Natural killer cell (primary cell): ENCODE measurements around the gene PPFIA3. TPM values are rescaled to one million over a fixed set of nuclear protein-coding genes. Genes with fewer than 3 reads are reported as not detected.

ENCODE experiments used
- ATAC-seq, 3 donors: fragments of 150-1000 bp in 2 of 3; fragments of 200-7000 bp in 1 of 3; cut with Tn5 transposase; 1 replicate in 1 of 3; 2 replicates in 2 of 3; pipeline ENCODE4 v1.10.0; 2021; ENCODE audit warnings: mild to moderate bottlenecking in 2 of 3, moderate library complexity in 2 of 3
- DNase-seq, 2 donors: peaks; one replicate each; pipeline versions ENCODE4 v3.0.0 to v3.0.0-alpha.2; 2013 to 2021; ENCODE audit warnings: mixed read lengths in 1 of 2
- H3K27ac ChIP-seq: one replicate; pipeline ENCODE4 v1.5.1; 2013; ENCODE audit warnings: mild to moderate bottlenecking, low read length
- H3K27me3 ChIP-seq: one replicate; pipeline ENCODE4 v1.6.1; 2013; ENCODE audit warnings: low read length; ENCODE audit not compliant: control insufficient read depth, insufficient read depth
- H3K36me3 ChIP-seq: one replicate; pipeline ENCODE4 v1.6.1; 2013; ENCODE audit warnings: low read length; ENCODE audit not compliant: control insufficient read depth, insufficient read depth
- H3K4me1 ChIP-seq: one replicate; pipeline ENCODE4 v1.6.1; 2013; ENCODE audit warnings: low read length; ENCODE audit not compliant: control insufficient read depth, insufficient read depth
- H3K4me3 ChIP-seq: one replicate; pipeline ENCODE4 v1.5.1; 2013; ENCODE audit warnings: low read length
- H3K9me3 ChIP-seq: one replicate; pipeline ENCODE4 v1.6.1; 2013; ENCODE audit warnings: low read length; ENCODE audit not compliant: control insufficient read depth, insufficient read depth
- H3K27ac Mint-ChIP-seq, 2 donors: one replicate each; pipeline ENCODE4 v1.8.0; 2022; ENCODE audit warnings: mild to moderate bottlenecking in 2 of 2, mixed read lengths in 2 of 2, moderate library complexity in 1 of 2
- H3K27me3 Mint-ChIP-seq, 2 donors: one replicate each; pipeline ENCODE4 v1.8.0; 2022; ENCODE audit warnings: low read depth in 2 of 2, mixed read lengths in 2 of 2
- H3K36me3 Mint-ChIP-seq: one replicate; pipeline ENCODE4 v1.8.0; 2022; ENCODE audit warnings: mixed read lengths
- H3K4me1 Mint-ChIP-seq, 2 donors: one replicate each; pipeline ENCODE4 v1.8.0; 2022; ENCODE audit warnings: mixed read lengths in 2 of 2
- H3K4me3 Mint-ChIP-seq: one replicate; pipeline ENCODE4 v1.8.0; 2022; ENCODE audit warnings: mild to moderate bottlenecking, moderate library complexity, mixed read lengths
- H3K9me3 Mint-ChIP-seq, 2 donors: one replicate each; pipeline ENCODE4 v1.8.0; 2022; ENCODE audit warnings: mixed read lengths in 2 of 2
- WGBS: methylation state at CpG from one replicate; pipeline ENCODE4 v1.1.7; 2013; ENCODE audit warnings: missing lambda C conversion rate; ENCODE audit not compliant: insufficient coverage; 5-methylcytosine and 5-hydroxymethylcytosine counted together
- intact Hi-C: fragments of 100-400 bp; cut with micrococcal nuclease; formaldehyde crosslinking; loops from one replicate; pipeline ENCODE4 v1.14.2; 2022
- total RNA-seq, 4 donors: library from RNA; stranded (reverse); fragments of 120-200 nt in 1 of 4; gene quantifications; one replicate each; pipeline versions ENCODE4 v1.2.3 to v1.2.4, GENCODE V29; 2013 to 2022
- TF ChIP-seq, protein P1 (sequence below): fragments of 200-600 bp; IDR thresholded peaks from one replicate; pipeline ENCODE4 v1.8.0; 2022; ENCODE audit warnings: antibody characterized with exemption

Gene PPFIA3
- total RNA-seq, 3 donors from 2014 or later (not counting 1 experiment from before 2014, with no cell fraction given): 5.3 to 5.5 (median 5.3) TPM

DNA sequence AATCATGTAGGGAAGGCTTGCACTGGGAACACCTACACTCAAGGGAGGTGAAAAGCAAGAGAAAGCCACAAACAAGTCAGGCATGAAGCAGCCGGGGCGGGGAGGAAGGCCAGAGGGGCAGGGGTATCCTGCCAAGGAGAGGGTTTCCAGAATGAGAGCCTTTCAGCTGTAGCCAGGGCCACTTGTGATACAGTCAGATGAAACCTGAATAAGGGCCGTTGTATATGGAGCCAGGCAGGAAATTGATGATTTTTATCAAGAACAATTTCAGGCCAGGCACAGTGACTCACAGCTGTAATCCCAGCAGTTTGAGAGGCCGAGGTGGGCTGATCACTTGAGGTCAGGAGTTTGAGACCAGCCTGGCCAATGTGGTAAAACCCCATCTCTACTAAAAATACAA lies 42.6 kb downstream of the PPFIA3 start:
- no peak for ATAC-seq
- Mint-ChIP-seq H3K4me3 (no peak overlapping the region), H3K36me3 (peaks cover 7% of the 10 kb centered on the region), H3K27ac (no peak overlapping the region), H3K27me3 (peaks cover 33 to 34% of the 10 kb centered on the region in 2 donors), H3K9me3 (no peaks in the 10 kb centered on the region), H3K4me1 (peaks cover 7% of the 10 kb centered on the region in 2 donors)
- Histone ChIP-seq H3K27ac (no peak overlapping the region), H3K36me3 (no peaks in the 10 kb centered on the region), H3K27me3 (peaks cover 9% of the 10 kb centered on the region), H3K4me3 (no peak overlapping the region), H3K4me1 (peaks cover 8% of the 10 kb centered on the region), H3K9me3 (no peaks in the 10 kb centered on the region)
- no peak for DNase-seq
- TF ChIP-seq, protein P1, sequence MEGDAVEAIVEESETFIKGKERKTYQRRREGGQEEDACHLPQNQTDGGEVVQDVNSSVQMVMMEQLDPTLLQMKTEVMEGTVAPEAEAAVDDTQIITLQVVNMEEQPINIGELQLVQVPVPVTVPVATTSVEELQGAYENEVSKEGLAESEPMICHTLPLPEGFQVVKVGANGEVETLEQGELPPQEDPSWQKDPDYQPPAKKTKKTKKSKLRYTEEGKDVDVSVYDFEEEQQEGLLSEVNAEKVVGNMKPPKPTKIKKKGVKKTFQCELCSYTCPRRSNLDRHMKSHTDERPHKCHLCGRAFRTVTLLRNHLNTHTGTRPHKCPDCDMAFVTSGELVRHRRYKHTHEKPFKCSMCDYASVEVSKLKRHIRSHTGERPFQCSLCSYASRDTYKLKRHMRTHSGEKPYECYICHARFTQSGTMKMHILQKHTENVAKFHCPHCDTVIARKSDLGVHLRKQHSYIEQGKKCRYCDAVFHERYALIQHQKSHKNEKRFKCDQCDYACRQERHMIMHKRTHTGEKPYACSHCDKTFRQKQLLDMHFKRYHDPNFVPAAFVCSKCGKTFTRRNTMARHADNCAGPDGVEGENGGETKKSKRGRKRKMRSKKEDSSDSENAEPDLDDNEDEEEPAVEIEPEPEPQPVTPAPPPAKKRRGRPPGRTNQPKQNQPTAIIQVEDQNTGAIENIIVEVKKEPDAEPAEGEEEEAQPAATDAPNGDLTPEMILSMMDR: no peak
- 67% methylated on average over 4 of the region's 4 CpGs for WGBS
- intact Hi-C loops: no loop called here

DNA sequence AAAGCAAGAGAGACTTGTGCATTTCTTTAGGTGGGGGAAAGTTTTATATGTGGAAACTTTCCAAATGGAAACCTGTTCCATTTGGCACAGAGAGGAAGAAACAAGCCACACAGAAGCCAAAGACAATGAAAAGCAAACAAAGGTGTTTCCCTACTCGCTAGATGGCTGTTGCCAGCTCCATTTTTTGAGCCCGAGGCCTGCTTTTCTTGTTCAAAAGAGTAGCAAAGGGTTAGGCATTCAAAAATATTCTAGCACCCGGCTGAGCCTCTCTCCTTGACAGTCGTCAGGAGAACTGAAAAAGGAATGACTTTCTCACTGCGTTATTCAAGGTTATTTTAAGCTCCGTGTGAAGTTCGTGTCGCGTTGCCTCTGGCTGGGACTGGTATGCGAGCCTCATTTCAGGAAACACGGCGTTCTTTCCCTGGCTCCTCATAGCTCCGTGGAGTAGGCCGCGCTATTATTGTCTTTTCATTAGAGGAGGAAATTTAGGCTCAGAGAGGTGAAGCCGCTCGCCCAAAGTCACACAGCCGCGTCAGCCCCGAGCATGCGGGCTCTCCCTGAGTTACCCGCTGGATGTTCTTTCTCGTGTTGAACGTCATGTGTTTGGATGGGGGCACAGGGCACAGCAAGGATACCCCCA lies 45.9 kb downstream of the PPFIA3 start:
- no peaks in the 10 kb centered on the region for H3K9me3 Mint-ChIP-seq
- no peaks in the 10 kb centered on the region for H3K9me3 ChIP-seq
- H3K4me3 Mint-ChIP-seq: no peak overlapping the region
- ATAC-seq (no peak), DNase-seq (no peak)
- H3K27ac Mint-ChIP-seq: no peak overlapping the region
- no peaks in the 10 kb centered on the region for H3K36me3 Mint-ChIP-seq
- H3K36me3 ChIP-seq: no peaks in the 10 kb centered on the region
- H3K27ac ChIP-seq: no peak overlapping the region
- no peaks in the 10 kb centered on the region for H3K4me1 Mint-ChIP-seq
- no peaks in the 10 kb centered on the region for H3K4me1 ChIP-seq
- peaks cover 15 to 19% of the 10 kb centered on the region in 2 donors for H3K27me3 Mint-ChIP-seq
- H3K27me3 ChIP-seq: no peaks in the 10 kb centered on the region
- intact Hi-C loops: no loop called here
- TF ChIP-seq, protein P1: no peak
- no peak overlapping the region for H3K4me3 ChIP-seq
- 87% methylated on average over 24 of the region's 24 CpGs for WGBS

DNA sequence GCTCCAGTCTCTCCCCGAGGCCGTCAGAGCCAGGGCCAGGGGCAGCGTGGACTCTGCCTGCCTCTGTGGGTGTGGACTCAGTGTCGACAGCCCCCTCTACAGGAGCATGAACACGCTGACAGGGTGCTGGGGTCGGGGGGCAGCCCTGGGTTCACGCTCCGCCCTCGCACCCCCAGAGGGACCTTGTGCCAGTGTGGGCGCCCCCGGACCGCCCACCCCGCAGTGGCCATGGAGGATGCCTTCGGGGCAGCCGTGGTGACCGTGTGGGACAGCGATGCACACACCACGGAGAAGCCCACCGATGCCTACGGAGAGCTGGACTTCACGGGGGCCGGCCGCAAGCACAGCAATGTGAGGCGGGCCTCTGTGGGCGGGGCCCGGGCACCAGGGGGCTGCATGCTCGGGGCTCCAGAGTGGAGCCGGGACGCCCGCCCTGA lies 46.5 kb downstream of the PPFIA3 start:
- Mint-ChIP-seq H3K36me3 (no peaks in the 10 kb centered on the region), H3K4me1 (no peaks in the 10 kb centered on the region), H3K4me3 (no peak overlapping the region), H3K9me3 (no peaks in the 10 kb centered on the region), H3K27ac (no peak overlapping the region), H3K27me3 (peaks cover 9 to 13% of the 10 kb centered on the region in 2 donors)
- H3K27ac ChIP-seq: no peak overlapping the region
- no peaks in the 10 kb centered on the region for H3K4me1 ChIP-seq
- no peaks in the 10 kb centered on the region for H3K9me3 ChIP-seq
- no peak for ATAC-seq
- no peak for DNase-seq
- no peaks in the 10 kb centered on the region for H3K27me3 ChIP-seq
- intact Hi-C loops: no loop called here
- no peak overlapping the region for H3K4me3 ChIP-seq
- 90% methylated on average over 30 of the region's 30 CpGs for WGBS
- TF ChIP-seq, protein P1: no peak
- no peaks in the 10 kb centered on the region for H3K36me3 ChIP-seq
